Endodermal cell (in vitro differentiated cells): ENCODE data around the gene EEFSEC. TPM values are rescaled to one million over a fixed set of nuclear protein-coding genes. Genes with fewer than 3 reads are reported as not detected.
A peak's percentile ranks its signal among the peaks of the same experiment; 100 is the strongest.

ENCODE experiments used
- DNase-seq: peaks from one replicate; pipeline ENCODE4 v3.0.0-alpha.2; 2017
- H3K27ac ChIP-seq: 2 replicates; pipeline ENCODE4 v1.5.1; 2013; ENCODE audit warnings: mild to moderate bottlenecking, low read depth, low read length, moderate library complexity
- H3K27me3 ChIP-seq: 2 replicates; pipeline ENCODE4 v1.6.1; 2013; ENCODE audit warnings: mild to moderate bottlenecking, low read length, moderate library complexity; ENCODE audit not compliant: insufficient read depth, control insufficient read depth, poor library complexity, severe bottlenecking
- H3K36me3 ChIP-seq: 2 replicates; pipeline ENCODE4 v1.7.0; 2013; ENCODE audit warnings: mild to moderate bottlenecking, low read length, moderate library complexity; ENCODE audit not compliant: control insufficient read depth, insufficient read depth
- H3K4me1 ChIP-seq: one replicate; pipeline ENCODE4 v1.7.0; 2013; ENCODE audit warnings: low read length; ENCODE audit not compliant: control insufficient read depth, insufficient read depth
- H3K4me3 ChIP-seq: 2 replicates; pipeline ENCODE4 v1.5.1; 2013; ENCODE audit warnings: mild to moderate bottlenecking, low read length, moderate library complexity
- H3K9ac ChIP-seq: 2 replicates; pipeline ENCODE4 v1.6.1; 2013; ENCODE audit warnings: mild to moderate bottlenecking, low read length, moderate library complexity; ENCODE audit not compliant: poor library complexity, severe bottlenecking; ENCODE audit errors: extremely low read depth
- H3K9me3 ChIP-seq: 2 replicates; pipeline ENCODE4 v1.6.1; 2013; ENCODE audit warnings: mild to moderate bottlenecking, low read length, moderate library complexity; ENCODE audit not compliant: control insufficient read depth
- H3K27ac Mint-ChIP-seq: 2 replicates; pipeline ENCODE4 v1.8.0; 2020; ENCODE audit warnings: mixed read lengths
- H3K27me3 Mint-ChIP-seq: 2 replicates; pipeline ENCODE4 v1.8.0; 2021; ENCODE audit warnings: mild to moderate bottlenecking, mixed read lengths; ENCODE audit not compliant: insufficient read depth
- H3K36me3 Mint-ChIP-seq: 2 replicates; pipeline ENCODE4 v1.8.0; 2020; ENCODE audit warnings: low read depth, mixed read lengths
- H3K4me1 Mint-ChIP-seq: 2 replicates; pipeline ENCODE4 v1.8.0; 2020; ENCODE audit warnings: mixed read lengths
- H3K4me3 Mint-ChIP-seq: 2 replicates; pipeline ENCODE4 v1.8.0; 2020; ENCODE audit warnings: mild to moderate bottlenecking, moderate library complexity, mixed read lengths
- H3K9me3 Mint-ChIP-seq: 2 replicates; pipeline ENCODE4 v1.8.0; 2020; ENCODE audit warnings: mild to moderate bottlenecking, mixed read lengths
- CTCF ChIP-seq: fragments of 200-600 bp; sonication (generic); conservative IDR thresholded peaks from 2 replicates; pipeline ENCODE4 v1.5.0; 2021; ENCODE audit warnings: antibody characterized with exemption, mild to moderate bottlenecking
- WGBS, 2 experiments: methylation state at CpG; one replicate each; pipeline versions ENCODE4 v1.1.5 to v1.1.7; 2013; ENCODE audit warnings: missing lambda C conversion rate in 2 of 2, mixed read lengths in 1 of 2; ENCODE audit not compliant: insufficient coverage in 1 of 2, insufficient read length in 1 of 2; 5-methylcytosine and 5-hydroxymethylcytosine counted together
- total RNA-seq, 2 donors: library from RNA; stranded (reverse); fragmentation: NEBNext Ultra II Directional in 1 of 2; extraction: Animal tissue kit (Norgen Biotek cat#: 25700) in 1 of 2; gene quantifications; 2 replicates in 1 of 2; 3 replicates in 1 of 2; pipeline ENCODE4 v1.2.1, GENCODE V29; 2021

Gene EEFSEC
- total RNA-seq, 2 donors from 2014 or later, result 11.9 to 15.8 TPM

GRCh38 chr3:128274837-128275236 is 121.6 kb downstream of the EEFSEC start:
- no peak for TF ChIP-seq CTCF
- H3K4me1 Mint-ChIP-seq, result peaks cover 64% of the 10 kb centered on the region
- no peak overlapping the region for H3K4me3 Mint-ChIP-seq
- H3K27me3 Mint-ChIP-seq, result peaks cover 10% of the 10 kb centered on the region
- no peaks in the 10 kb centered on the region for H3K36me3 ChIP-seq
- no peaks in the 10 kb centered on the region for H3K36me3 Mint-ChIP-seq
- no peak overlapping the region for H3K27ac Mint-ChIP-seq
- no peaks in the 10 kb centered on the region for H3K9me3 Mint-ChIP-seq
- DNase-seq, result peak; percentile 74
- WGBS, 2 experiments, result 89 to 92% methylated on average over 7 of the region's 7 CpGs
- no peak overlapping the region for H3K4me3 ChIP-seq
- H3K27me3 ChIP-seq, result no peaks in the 10 kb centered on the region
- no peak overlapping the region for H3K9ac ChIP-seq
- H3K27ac ChIP-seq, result no peak overlapping the region
- no peaks in the 10 kb centered on the region for H3K9me3 ChIP-seq
- H3K4me1 ChIP-seq, result peaks cover 42% of the 10 kb centered on the region

GRCh38 chr3:128275316-128276145 is 122.2 kb downstream of the EEFSEC start:
- H3K36me3 Mint-ChIP-seq, result no peaks in the 10 kb centered on the region

GRCh38 chr3:128276146-128276435 is 122.8 kb downstream of the EEFSEC start:
- no peak overlapping the region for H3K9ac ChIP-seq
- H3K4me3 ChIP-seq, result no peak overlapping the region
- DNase-seq, result peak; percentile 61
- H3K9me3 ChIP-seq, result no peaks in the 10 kb centered on the region
- Mint-ChIP-seq H3K36me3 (no peaks in the 10 kb centered on the region), H3K27me3 (peaks cover 10% of the 10 kb centered on the region), H3K9me3 (no peaks in the 10 kb centered on the region), H3K27ac (no peak overlapping the region), H3K4me1 (peaks cover 64% of the 10 kb centered on the region), H3K4me3 (no peak overlapping the region)
- no peaks in the 10 kb centered on the region for H3K36me3 ChIP-seq
- WGBS, 2 experiments, result 78 to 79% methylated on average over 3 of the region's 3 CpGs
- H3K27ac ChIP-seq, result no peak overlapping the region
- peaks cover 40% of the 10 kb centered on the region for H3K4me1 ChIP-seq
- TF ChIP-seq CTCF, result no peak
- H3K27me3 ChIP-seq, result no peaks in the 10 kb centered on the region

More at GRCh38 chr3:128275316-128276145, 122.2 kb downstream of the EEFSEC start:
- peak; percentile 42 for DNase-seq
- Histone ChIP-seq H3K36me3 (no peaks in the 10 kb centered on the region), H3K9me3 (no peaks in the 10 kb centered on the region), H3K9ac (no peak overlapping the region), H3K4me3 (no peak overlapping the region), H3K27ac (no peak overlapping the region), H3K27me3 (no peaks in the 10 kb centered on the region), H3K4me1 (peaks cover 42% of the 10 kb centered on the region)
- 93 to 95% methylated on average over 4 to 11 of the region's 11 CpGs for WGBS, 2 experiments
- Mint-ChIP-seq H3K27ac (no peak overlapping the region), H3K27me3 (peaks cover 10% of the 10 kb centered on the region), H3K4me1 (peaks cover 64% of the 10 kb centered on the region), H3K4me3 (no peak overlapping the region), H3K9me3 (no peaks in the 10 kb centered on the region)
- TF ChIP-seq CTCF, result no peak
